A549 (cell line): ENCODE data around the gene CPNE1.

Source experiments
- CTCF ChIP-seq: fragments of >200 bp; sonication (Bioruptor Twin); formaldehyde crosslinking; IDR thresholded peaks from 3 replicates; pipeline ENCODE4 v1.5.1; 2016
- E2F6 ChIP-seq: IDR thresholded peaks from 2 replicates; pipeline ENCODE4 v1.6.1; 2012; ENCODE audit warnings: low read depth, borderline replicate concordance
- FOSB ChIP-seq: fragments of 250-450 bp; sonication (Bioruptor Pico); IDR thresholded peaks from 2 replicates; pipeline ENCODE4 v1.5.0; 2020; ENCODE audit warnings: mild to moderate bottlenecking, moderate library complexity
- HES2 ChIP-seq: fragments of >200 bp; sonication (Bioruptor Twin); formaldehyde crosslinking; IDR thresholded peaks from 2 replicates; pipeline ENCODE4 v1.6.1; 2016
- JUN ChIP-seq, 2 experiments: fragments of >200 bp; sonication (Bioruptor Twin); formaldehyde crosslinking; IDR thresholded peaks; 2 replicates in 1 of 2; 3 replicates in 1 of 2; pipeline ENCODE4 v1.6.1; 2016 to 2017
- MAX ChIP-seq: IDR thresholded peaks from 2 replicates; pipeline ENCODE4 v1.6.1; 2012
- MAZ ChIP-seq: fragments of 150-350 bp; IDR thresholded peaks from 2 replicates; pipeline ENCODE4 v1.6.1; 2014; ENCODE audit warnings: antibody characterized with exemption, low read depth, low read length, borderline replicate concordance
- POLR2A ChIP-seq: IDR thresholded peaks from 2 replicates; pipeline ENCODE4 v1.6.1; 2012; ENCODE audit warnings: mild to moderate bottlenecking, low read length
- RAD21 ChIP-seq, 2 experiments: fragments of >200 bp in 1 of 2; sonication (Bioruptor Twin) in 1 of 2; formaldehyde crosslinking in 1 of 2; IDR thresholded peaks in 1 of 2; conservative IDR thresholded peaks in 1 of 2; 2 replicates in 1 of 2; 3 replicates in 1 of 2; pipeline ENCODE4 v1.6.1; 2012 to 2018; ENCODE audit warnings: inconsistent platforms in 1 of 2
- SMC3 ChIP-seq: fragments of >200 bp; sonication (Bioruptor Twin); formaldehyde crosslinking; IDR thresholded peaks from 3 replicates; pipeline ENCODE4 v1.6.1; 2018; ENCODE audit warnings: inconsistent platforms

GRCh38 chr20:35632539-35633115 lies 32.1 kb downstream of the CPNE1 start:
- no peak for TF ChIP-seq CTCF
- no peak for TF ChIP-seq MAX
- no peak for TF ChIP-seq JUN (IDR thresholded peaks at IDR 0.05)
- TF ChIP-seq MAZ: no peak
- TF ChIP-seq POLR2A: no peak
- TF ChIP-seq FOSB (CRISPR knock-in tag): no peak
- TF ChIP-seq HES2: no peak
- no peak for TF ChIP-seq RAD21 (conservative IDR thresholded peaks at IDR 0.05 in 1 of 2, IDR thresholded peaks at IDR 0.05 in 1 of 2)
- no peak for TF ChIP-seq SMC3
- TF ChIP-seq E2F6: no peak
